ENCODE measurements around the gene LCA5L. TPM values are rescaled to one million over a fixed set of nuclear protein-coding genes. Genes with fewer than 3 reads are reported as not detected.

The LCA5L gene
- total and polyA plus RNA-seq, 2 experiments from 2014 or later, result 0.69 to 1.4 TPM

DNA sequence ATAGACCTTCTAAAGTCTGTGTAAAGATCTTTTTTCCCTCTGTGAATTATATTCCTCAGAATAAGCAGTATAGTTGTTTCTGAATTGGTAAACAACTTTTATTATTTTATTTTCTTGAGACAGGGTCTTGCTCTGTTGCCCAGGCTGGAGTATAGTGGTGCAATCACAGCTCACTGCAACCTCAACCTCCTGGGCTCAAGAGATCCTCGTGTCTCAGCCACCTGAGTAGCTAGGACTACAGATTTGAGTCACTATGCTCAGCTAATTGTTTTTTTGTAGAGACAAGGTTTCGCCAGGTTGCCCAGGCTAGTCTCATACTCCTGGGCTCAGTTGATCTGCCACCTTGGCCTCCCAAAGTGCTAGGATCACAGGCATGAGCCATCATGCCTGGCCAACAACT, 70.1 kb downstream of the LCA5L start:
- no peaks in the 10 kb centered on the region for H3K9me2 ChIP-seq (ENCODE audit: insufficient read depth)
- peaks cover 15% of the 10 kb centered on the region for H3K4me1 Mint-ChIP-seq
- no peaks in the 10 kb centered on the region for H3K79me2 ChIP-seq (replicated peaks; ENCODE audit: insufficient read depth)
- no peak overlapping the region for H2AFZ ChIP-seq
- no peak overlapping the region for H3K4me3 ChIP-seq
- ATAC-seq (no peak), DNase-seq (ENCODE audit: low spot score) (no peak)
- H3K27me3 ChIP-seq (ENCODE audit: insufficient read depth), result no peaks in the 10 kb centered on the region
- no peaks in the 10 kb centered on the region; the same call in 1 of the 2 replicates for H3K4me1 ChIP-seq (ENCODE audit: insufficient read depth)
- TF ChIP-seq ZNF331 (CRISPR knock-in tag; IDR thresholded peaks at IDR 0.05; ENCODE audit: low read depth), result no peak
- TF ChIP-seq NANOG (IDR thresholded peaks at IDR 0.05; ENCODE audit: borderline replicate concordance), result no peak
- TF ChIP-seq JUNB (IDR thresholded peaks at IDR 0.05; ENCODE audit: unreplicated experiment), result no peak
- no peak for TF ChIP-seq ZNF114 (CRISPR knock-in tag; IDR thresholded peaks at IDR 0.05)
- no peak for TF ChIP-seq EZH2 (IDR thresholded peaks at IDR 0.05; ENCODE audit: low read depth, unreplicated experiment)
- TF ChIP-seq STAT1 (IDR thresholded peaks at IDR 0.05; ENCODE audit: unreplicated experiment), result no peak
- TF ChIP-seq REST (IDR thresholded peaks at IDR 0.05; ENCODE audit: unreplicated experiment), result no peak
- no peak for TF ChIP-seq POLR2AphosphoS5 (IDR thresholded peaks at IDR 0.05; ENCODE audit: low read depth)
- TF ChIP-seq, protein P1, sequence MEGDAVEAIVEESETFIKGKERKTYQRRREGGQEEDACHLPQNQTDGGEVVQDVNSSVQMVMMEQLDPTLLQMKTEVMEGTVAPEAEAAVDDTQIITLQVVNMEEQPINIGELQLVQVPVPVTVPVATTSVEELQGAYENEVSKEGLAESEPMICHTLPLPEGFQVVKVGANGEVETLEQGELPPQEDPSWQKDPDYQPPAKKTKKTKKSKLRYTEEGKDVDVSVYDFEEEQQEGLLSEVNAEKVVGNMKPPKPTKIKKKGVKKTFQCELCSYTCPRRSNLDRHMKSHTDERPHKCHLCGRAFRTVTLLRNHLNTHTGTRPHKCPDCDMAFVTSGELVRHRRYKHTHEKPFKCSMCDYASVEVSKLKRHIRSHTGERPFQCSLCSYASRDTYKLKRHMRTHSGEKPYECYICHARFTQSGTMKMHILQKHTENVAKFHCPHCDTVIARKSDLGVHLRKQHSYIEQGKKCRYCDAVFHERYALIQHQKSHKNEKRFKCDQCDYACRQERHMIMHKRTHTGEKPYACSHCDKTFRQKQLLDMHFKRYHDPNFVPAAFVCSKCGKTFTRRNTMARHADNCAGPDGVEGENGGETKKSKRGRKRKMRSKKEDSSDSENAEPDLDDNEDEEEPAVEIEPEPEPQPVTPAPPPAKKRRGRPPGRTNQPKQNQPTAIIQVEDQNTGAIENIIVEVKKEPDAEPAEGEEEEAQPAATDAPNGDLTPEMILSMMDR (conservative IDR thresholded peaks at IDR 0.05; ENCODE audit: low read depth in 2 of 2), result no peak
- no peak for TF ChIP-seq EZH2phosphoT487 (IDR thresholded peaks at IDR 0.05; ENCODE audit: unreplicated experiment)
- no peak for TF ChIP-seq CREB1 (CRISPR knock-in tag; IDR thresholded peaks at IDR 0.05; ENCODE audit: low read depth)
- TF ChIP-seq, protein P2, sequence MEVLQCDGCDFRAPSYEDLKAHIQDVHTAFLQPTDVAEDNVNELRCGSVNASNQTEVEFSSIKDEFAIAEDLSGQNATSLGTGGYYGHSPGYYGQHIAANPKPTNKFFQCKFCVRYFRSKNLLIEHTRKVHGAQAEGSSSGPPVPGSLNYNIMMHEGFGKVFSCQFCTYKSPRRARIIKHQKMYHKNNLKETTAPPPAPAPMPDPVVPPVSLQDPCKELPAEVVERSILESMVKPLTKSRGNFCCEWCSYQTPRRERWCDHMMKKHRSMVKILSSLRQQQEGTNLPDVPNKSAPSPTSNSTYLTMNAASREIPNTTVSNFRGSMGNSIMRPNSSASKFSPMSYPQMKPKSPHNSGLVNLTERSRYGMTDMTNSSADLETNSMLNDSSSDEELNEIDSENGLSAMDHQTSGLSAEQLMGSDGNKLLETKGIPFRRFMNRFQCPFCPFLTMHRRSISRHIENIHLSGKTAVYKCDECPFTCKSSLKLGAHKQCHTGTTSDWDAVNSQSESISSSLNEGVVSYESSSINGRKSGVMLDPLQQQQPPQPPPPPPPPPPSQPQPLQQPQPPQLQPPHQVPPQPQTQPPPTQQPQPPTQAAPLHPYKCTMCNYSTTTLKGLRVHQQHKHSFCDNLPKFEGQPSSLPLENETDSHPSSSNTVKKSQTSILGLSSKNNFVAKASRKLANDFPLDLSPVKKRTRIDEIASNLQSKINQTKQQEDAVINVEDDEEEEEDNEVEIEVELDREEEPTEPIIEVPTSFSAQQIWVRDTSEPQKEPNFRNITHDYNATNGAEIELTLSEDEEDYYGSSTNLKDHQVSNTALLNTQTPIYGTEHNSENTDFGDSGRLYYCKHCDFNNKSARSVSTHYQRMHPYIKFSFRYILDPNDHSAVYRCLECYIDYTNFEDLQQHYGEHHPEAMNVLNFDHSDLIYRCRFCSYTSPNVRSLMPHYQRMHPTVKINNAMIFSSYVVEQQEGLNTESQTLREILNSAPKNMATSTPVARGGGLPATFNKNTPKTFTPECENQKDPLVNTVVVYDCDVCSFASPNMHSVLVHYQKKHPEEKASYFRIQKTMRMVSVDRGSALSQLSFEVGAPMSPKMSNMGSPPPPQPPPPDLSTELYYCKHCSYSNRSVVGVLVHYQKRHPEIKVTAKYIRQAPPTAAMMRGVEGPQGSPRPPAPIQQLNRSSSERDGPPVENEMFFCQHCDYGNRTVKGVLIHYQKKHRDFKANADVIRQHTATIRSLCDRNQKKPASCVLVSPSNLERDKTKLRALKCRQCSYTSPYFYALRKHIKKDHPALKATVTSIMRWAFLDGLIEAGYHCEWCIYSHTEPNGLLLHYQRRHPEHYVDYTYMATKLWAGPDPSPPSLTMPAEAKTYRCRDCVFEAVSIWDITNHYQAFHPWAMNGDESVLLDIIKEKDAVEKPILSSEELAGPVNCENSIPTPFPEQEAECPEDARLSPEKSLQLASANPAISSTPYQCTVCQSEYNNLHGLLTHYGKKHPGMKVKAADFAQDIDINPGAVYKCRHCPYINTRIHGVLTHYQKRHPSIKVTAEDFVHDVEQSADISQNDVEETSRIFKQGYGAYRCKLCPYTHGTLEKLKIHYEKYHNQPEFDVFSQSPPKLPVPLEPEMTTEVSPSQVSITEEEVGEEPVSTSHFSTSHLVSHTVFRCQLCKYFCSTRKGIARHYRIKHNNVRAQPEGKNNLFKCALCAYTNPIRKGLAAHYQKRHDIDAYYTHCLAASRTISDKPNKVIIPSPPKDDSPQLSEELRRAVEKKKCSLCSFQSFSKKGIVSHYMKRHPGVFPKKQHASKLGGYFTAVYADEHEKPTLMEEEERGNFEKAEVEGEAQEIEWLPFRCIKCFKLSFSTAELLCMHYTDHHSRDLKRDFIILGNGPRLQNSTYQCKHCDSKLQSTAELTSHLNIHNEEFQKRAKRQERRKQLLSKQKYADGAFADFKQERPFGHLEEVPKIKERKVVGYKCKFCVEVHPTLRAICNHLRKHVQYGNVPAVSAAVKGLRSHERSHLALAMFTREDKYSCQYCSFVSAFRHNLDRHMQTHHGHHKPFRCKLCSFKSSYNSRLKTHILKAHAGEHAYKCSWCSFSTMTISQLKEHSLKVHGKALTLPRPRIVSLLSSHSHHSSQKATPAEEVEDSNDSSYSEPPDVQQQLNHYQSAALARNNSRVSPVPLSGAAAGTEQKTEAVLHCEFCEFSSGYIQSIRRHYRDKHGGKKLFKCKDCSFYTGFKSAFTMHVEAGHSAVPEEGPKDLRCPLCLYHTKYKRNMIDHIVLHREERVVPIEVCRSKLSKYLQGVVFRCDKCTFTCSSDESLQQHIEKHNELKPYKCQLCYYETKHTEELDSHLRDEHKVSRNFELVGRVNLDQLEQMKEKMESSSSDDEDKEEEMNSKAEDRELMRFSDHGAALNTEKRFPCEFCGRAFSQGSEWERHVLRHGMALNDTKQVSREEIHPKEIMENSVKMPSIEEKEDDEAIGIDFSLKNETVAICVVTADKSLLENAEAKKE (CRISPR knock-in tag; IDR thresholded peaks at IDR 0.05), result no peak
- TF ChIP-seq ETS1 (IDR thresholded peaks at IDR 0.05), result no peak
- no peak overlapping the region for H3K4me2 ChIP-seq
- H3K36me3 ChIP-seq (ENCODE audit: insufficient read depth), result no peaks in the 10 kb centered on the region
- peaks cover 7% of the 10 kb centered on the region for H3K27me3 Mint-ChIP-seq (ENCODE audit: insufficient read depth, low read depth, poor library complexity)
- no peaks in the 10 kb centered on the region for H3K36me3 Mint-ChIP-seq (ENCODE audit: low read depth)
- 0 out of 2 replicates have a peak overlapping the region, but pooled peaks have one; percentile 14 for H3K27ac ChIP-seq (ENCODE audit: low read depth)
- H3K9me3 Mint-ChIP-seq, result no peaks in the 10 kb centered on the region
- peaks cover 9% of the 10 kb centered on the region; the same call in 1 of the 2 replicates for H3F3A ChIP-seq (replicated peaks; ENCODE audit: low read depth)
- no peak overlapping the region for H3K27ac Mint-ChIP-seq
- H3K4me3 Mint-ChIP-seq, result no peak overlapping the region
- H4K20me1 ChIP-seq (replicated peaks; ENCODE audit: insufficient read depth), result no peaks in the 10 kb centered on the region
